HepG2 (cell line): Measurements from ENCODE around the gene JAKMIP3. TPM values are rescaled to one million over a fixed set of nuclear protein-coding genes. Genes with fewer than 3 reads are reported as not detected.

Source experiments
- ATAC-seq: fragments of 200-7000 bp; cut with Tn5 transposase; 3 replicates; pipeline ENCODE4 v1.9.1; 2020; ENCODE audit warnings: mild to moderate bottlenecking, moderate library complexity
- BruUV-seq: library from RNA; stranded (reverse); fragments of 400-500 nt; replicated peaks from 2 replicates; lab custom pipeline; 2021; lab: Mats Ljungman, UMichigan
- CTCF ChIA-PET: fragments of 300-600 bp; formaldehyde crosslinking; extraction: SDS; loops from one replicate; lab custom pipeline; 2021; ENCODE audit warnings: low total read pairs, inconsistent platforms, low intra/inter-chr PET ratio; lab: Yijun Ruan, JAX
- POLR2A ChIA-PET: fragments of 350-600 bp; sonication (Branson Sonifier 250); formaldehyde crosslinking; loops from one replicate; lab custom pipeline; 2020; ENCODE audit warnings: antibody characterized with exemption, inconsistent platforms; lab: Yijun Ruan, JAX
- DNase-seq: peaks from one replicate; pipeline ENCODE4 v3.0.0-alpha.2; 2015; ENCODE audit warnings: low spot score
- FAIRE-seq: peaks from 3 replicates; lab custom pipeline; 2011; peaks lifted over from hg19 to GRCh38; lab: Jason Lieb, UNC
- H2AFZ ChIP-seq: one replicate; pipeline ENCODE4 v1.6.1; 2011; ENCODE audit warnings: low read length, inconsistent platforms
- H3K27ac ChIP-seq: fragments of 300-600 bp; 3 replicates; pipeline ENCODE4 v1.8.0; 2011; ENCODE audit warnings: mixed run types, mild to moderate bottlenecking, mixed read lengths, low read length, inconsistent platforms; ENCODE audit not compliant: insufficient read depth; ENCODE audit errors: extremely low read length
- H3K27me3 ChIP-seq, 2 experiments: fragments of 200-600 bp in 1 of 2; 2 replicates in 1 of 2; 3 replicates in 1 of 2; pipeline versions ENCODE4 v1.6.0 to v1.8.0; 2011; ENCODE audit warnings: low read length in 2 of 2, mild to moderate bottlenecking in 2 of 2, moderate library complexity in 2 of 2, inconsistent platforms in 1 of 2; ENCODE audit not compliant: insufficient read depth in 2 of 2, control insufficient read depth in 1 of 2
- H3K36me3 ChIP-seq, 2 experiments: fragments of 200-600 bp in 1 of 2; replicated peaks in 1 of 2; 2 replicates in 1 of 2; 3 replicates in 1 of 2; pipeline versions ENCODE4 v1.5.1 to v1.8.0; 2011; ENCODE audit warnings: low read length in 2 of 2, inconsistent platforms in 1 of 2; ENCODE audit not compliant: insufficient read depth in 2 of 2, control insufficient read depth in 1 of 2
- H3K4me1 ChIP-seq: 2 replicates; pipeline ENCODE4 v1.5.1; 2012; ENCODE audit warnings: low read length, inconsistent platforms; ENCODE audit not compliant: insufficient read depth
- H3K4me2 ChIP-seq: 2 replicates; pipeline ENCODE4 v1.6.0; 2011; ENCODE audit warnings: low read depth, low read length, inconsistent platforms
- H3K4me3 ChIP-seq, 3 experiments: fragments of 200-600 bp in 1 of 3; sonication (generic), shearing (Covaris generic) in 1 of 3; replicated peaks in 1 of 3; 2 replicates each; pipeline ENCODE4 v1.5.1; 2011 to 2016; ENCODE audit warnings: low read length in 3 of 3, inconsistent platforms in 2 of 3, low read depth in 2 of 3, mild to moderate bottlenecking in 2 of 3, control low read depth in 1 of 3, mixed read lengths in 1 of 3; ENCODE audit not compliant: insufficient read depth in 1 of 3
- H3K79me2 ChIP-seq: one replicate; pipeline ENCODE4 v1.6.1; 2011; ENCODE audit warnings: low read length, inconsistent platforms; ENCODE audit not compliant: insufficient read depth
- H3K9ac ChIP-seq: 2 replicates; pipeline ENCODE4 v1.6.0; 2011; ENCODE audit warnings: mild to moderate bottlenecking, low read depth, low read length, inconsistent platforms; ENCODE audit not compliant: insufficient read depth
- H3K9me3 ChIP-seq: 2 replicates; pipeline ENCODE4 v1.5.1; 2012; ENCODE audit warnings: mild to moderate bottlenecking, low read length
- H4K20me1 ChIP-seq: 2 replicates; pipeline ENCODE4 v1.6.0; 2011; ENCODE audit warnings: inconsistent platforms, mild to moderate bottlenecking, low read length, moderate library complexity; ENCODE audit not compliant: insufficient read depth
- ATF4 ChIP-seq, 2 experiments: fragments of 450-650 bp in 1 of 2; sonication (generic) in 1 of 2; formaldehyde crosslinking; IDR thresholded peaks; 2 replicates each; pipeline versions ENCODE4 v1.5.0 to v1.8.0; 2020 to 2022; ENCODE audit warnings: mild to moderate bottlenecking in 1 of 2, missing genetic modification reagents in 1 of 2
- CEBPB ChIP-seq: IDR thresholded peaks from 2 replicates; pipeline ENCODE4 v1.6.1; 2011; ENCODE audit warnings: low read depth, low read length, improper control_type of control experiment, borderline replicate concordance
- CEBPG ChIP-seq: IDR thresholded peaks from 2 replicates; pipeline ENCODE4 v1.6.1; 2016
- CSRNP2 ChIP-seq: sonication (generic); formaldehyde crosslinking; conservative IDR thresholded peaks from 2 replicates; pipeline ENCODE4 v1.8.0; 2022; ENCODE audit warnings: low read depth, missing genetic modification reagents
- HDAC6 ChIP-seq: fragments of 200-600 bp; sonication (generic); IDR thresholded peaks from 2 replicates; pipeline ENCODE4 v1.7.0; 2017; ENCODE audit warnings: mild to moderate bottlenecking, antibody characterized with exemption, low read length, low read depth
- IKZF1 ChIP-seq: fragments of 450-650 bp; IDR thresholded peaks from 2 replicates; pipeline ENCODE4 v1.7.1; 2016
- KLF9 ChIP-seq: IDR thresholded peaks from 2 replicates; pipeline ENCODE4 v1.6.1; 2016; ENCODE audit warnings: low read depth
- MAFK ChIP-seq, 2 experiments: IDR thresholded peaks in 1 of 2; conservative IDR thresholded peaks in 1 of 2; 2 replicates each; pipeline ENCODE4 v1.6.1; 2011; ENCODE audit warnings: improper control_type of control experiment in 2 of 2, low read length in 2 of 2
- SMAD1 ChIP-seq: sonication (generic); formaldehyde crosslinking; IDR thresholded peaks from 2 replicates; pipeline ENCODE4 v1.4.0; 2020; ENCODE audit warnings: missing genetic modification reagents, low read depth, mild to moderate bottlenecking, borderline replicate concordance
- SMYD3 ChIP-seq: sonication (generic); formaldehyde crosslinking; IDR thresholded peaks from 2 replicates; pipeline ENCODE4 v1.8.1; 2023; ENCODE audit warnings: mild to moderate bottlenecking, missing genetic modification reagents
- SP2 ChIP-seq: sonication (generic); formaldehyde crosslinking; IDR thresholded peaks from 2 replicates; pipeline ENCODE4 v1.5.1; 2020; ENCODE audit warnings: mild to moderate bottlenecking, missing genetic modification reagents
- YEATS4 ChIP-seq: sonication (generic); formaldehyde crosslinking; IDR thresholded peaks from 2 replicates; pipeline ENCODE4 v1.4.0; 2020; ENCODE audit warnings: missing genetic modification reagents, borderline replicate concordance
- ZFX ChIP-seq: sonication (generic); formaldehyde crosslinking; IDR thresholded peaks from 2 replicates; pipeline ENCODE4 v1.4.0; 2020; ENCODE audit warnings: mild to moderate bottlenecking, low read depth, missing genetic modification reagents, moderate library complexity
- ZNF136 ChIP-seq: sonication (generic); formaldehyde crosslinking; IDR thresholded peaks from 2 replicates; pipeline ENCODE4 v1.8.1; 2022; ENCODE audit warnings: low read depth, mild to moderate bottlenecking, moderate library complexity, missing genetic modification reagents
- ZNF331 ChIP-seq: sonication (generic); formaldehyde crosslinking; IDR thresholded peaks from 2 replicates; pipeline ENCODE4 v1.4.0; 2020; ENCODE audit warnings: missing genetic modification reagents
- ZNF33A ChIP-seq: sonication (generic); formaldehyde crosslinking; IDR thresholded peaks from 2 replicates; pipeline ENCODE4 v1.5.1; 2020; ENCODE audit warnings: missing genetic modification reagents, mild to moderate bottlenecking, moderate library complexity, borderline replicate concordance
- ZNF589 ChIP-seq: sonication (generic); formaldehyde crosslinking; conservative IDR thresholded peaks from 2 replicates; pipeline ENCODE4 v1.8.0; 2022; ENCODE audit warnings: mild to moderate bottlenecking, moderate library complexity, missing genetic modification reagents
- ZNF761 ChIP-seq: sonication (generic); formaldehyde crosslinking; conservative IDR thresholded peaks from 2 replicates; pipeline ENCODE4 v1.4.0; 2020; ENCODE audit warnings: mild to moderate bottlenecking, missing genetic modification reagents
- WGBS: methylation state at CpG from one replicate; pipeline ENCODE4 v1.1.6; 2017; ENCODE audit warnings: low lambda C conversion rate; 5-methylcytosine and 5-hydroxymethylcytosine counted together
- in situ Hi-C: cut with HindIII; loops from 2 replicates; pipeline ENCODE4 v1.10.0; 2017; ENCODE audit warnings: low pct_unique_long_range_greater_than_20kb; ENCODE audit not compliant: extremely low pct_ligation_motif_present
- intact Hi-C: fragments of 100-400 bp; cut with micrococcal nuclease; formaldehyde crosslinking; loops from one replicate; pipeline ENCODE4 v1.10.0; 2022; ENCODE audit not compliant: unreplicated experiment
- polyA plus RNA-seq, 8 experiments: library from polyadenylated mRNA; depleted of rRNA in 3 of 8; stranded (reverse) in 7 of 8; unstranded in 1 of 8; fragments of >200 nt; fragmentation: Illumina TruSeq in 4 of 8; extraction: Trizol in 4 of 8; gene quantifications; 2 replicates each; pipeline versions ENCODE4 v1.2.1 to v1.2.3, GENCODE V29; 2011 to 2016; ENCODE audit warnings: low read depth in 4 of 8, missing spikeins in 1 of 8, mixed read lengths in 1 of 8; ENCODE audit not compliant: insufficient read depth in 1 of 8
- total RNA-seq, 5 experiments: library from RNA; depleted of rRNA; stranded (reverse); fragments of >200 nt; fragmentation: Illumina TruSeq; extraction: Trizol; gene quantifications; 2 replicates each; pipeline ENCODE4 v1.2.3, GENCODE V29; 2016; ENCODE audit warnings: low read depth in 1 of 5
- TF ChIP-seq, protein P1 (sequence below): sonication (generic); formaldehyde crosslinking; IDR thresholded peaks from 2 replicates; pipeline ENCODE4 v1.4.0; 2020; ENCODE audit warnings: missing genetic modification reagents
- TF ChIP-seq, protein P2 (sequence below): sonication (generic); formaldehyde crosslinking; IDR thresholded peaks from 2 replicates; pipeline ENCODE4 v1.5.0; 2020; ENCODE audit warnings: missing genetic modification reagents

Gene JAKMIP3
- total and polyA plus RNA-seq, 2 of the 13 experiments (the other 11 are each of a cell fraction or from before 2014, with no cell fraction given), result 0.03 to 0.11 TPM

GRCh38 chr10:132064082-132064755 is 1.5 kb upstream of the JAKMIP3 start:
- Histone ChIP-seq H3K9me3 (no peaks in the 10 kb centered on the region), H4K20me1 (no peaks in the 10 kb centered on the region), H3K4me1 (peaks cover 22% of the 10 kb centered on the region), H3K79me2 (no peaks in the 10 kb centered on the region), H3K4me3 (no peak overlapping the region)
- ChIA-PET CTCF (no interaction called here), POLR2A (no interaction called here)
- no peak for DNase-seq
- in situ Hi-C loops, result no loop called here
- FAIRE-seq, result no peak
- BruUV-seq, result no TSS peak
- 77% methylated on average over 27 of the region's 30 CpGs for WGBS
- TF ChIP-seq CEBPB, result peak; percentile 40; the same call in 1 of the 2 replicates
- TF ChIP-seq SMAD1 (CRISPR knock-in tag), result no peak
- TF ChIP-seq SMYD3 (CRISPR knock-in tag), result no peak
- no peak for TF ChIP-seq IKZF1
- TF ChIP-seq, protein P1, sequence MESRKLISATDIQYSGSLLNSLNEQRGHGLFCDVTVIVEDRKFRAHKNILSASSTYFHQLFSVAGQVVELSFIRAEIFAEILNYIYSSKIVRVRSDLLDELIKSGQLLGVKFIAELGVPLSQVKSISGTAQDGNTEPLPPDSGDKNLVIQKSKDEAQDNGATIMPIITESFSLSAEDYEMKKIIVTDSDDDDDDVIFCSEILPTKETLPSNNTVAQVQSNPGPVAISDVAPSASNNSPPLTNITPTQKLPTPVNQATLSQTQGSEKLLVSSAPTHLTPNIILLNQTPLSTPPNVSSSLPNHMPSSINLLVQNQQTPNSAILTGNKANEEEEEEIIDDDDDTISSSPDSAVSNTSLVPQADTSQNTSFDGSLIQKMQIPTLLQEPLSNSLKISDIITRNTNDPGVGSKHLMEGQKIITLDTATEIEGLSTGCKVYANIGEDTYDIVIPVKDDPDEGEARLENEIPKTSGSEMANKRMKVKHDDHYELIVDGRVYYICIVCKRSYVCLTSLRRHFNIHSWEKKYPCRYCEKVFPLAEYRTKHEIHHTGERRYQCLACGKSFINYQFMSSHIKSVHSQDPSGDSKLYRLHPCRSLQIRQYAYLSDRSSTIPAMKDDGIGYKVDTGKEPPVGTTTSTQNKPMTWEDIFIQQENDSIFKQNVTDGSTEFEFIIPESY (CRISPR knock-in tag), result peak; percentile 91; the same call in 1 of the 2 replicates
- no peak for TF ChIP-seq ZNF761 (CRISPR knock-in tag)
- TF ChIP-seq CEBPG (CRISPR knock-in tag), result 0 out of 2 replicates have a peak, but pooled peaks have one; percentile 9
- TF ChIP-seq SP2 (CRISPR knock-in tag), result no peak
- TF ChIP-seq ATF4 (CRISPR knock-in tag; IDR thresholded peaks at IDR 0.05), result peak in 1 of 2 experiments; percentile 21; a peak in 1 of 4 replicates
- TF ChIP-seq CSRNP2, result no peak
- TF ChIP-seq, protein P2, sequence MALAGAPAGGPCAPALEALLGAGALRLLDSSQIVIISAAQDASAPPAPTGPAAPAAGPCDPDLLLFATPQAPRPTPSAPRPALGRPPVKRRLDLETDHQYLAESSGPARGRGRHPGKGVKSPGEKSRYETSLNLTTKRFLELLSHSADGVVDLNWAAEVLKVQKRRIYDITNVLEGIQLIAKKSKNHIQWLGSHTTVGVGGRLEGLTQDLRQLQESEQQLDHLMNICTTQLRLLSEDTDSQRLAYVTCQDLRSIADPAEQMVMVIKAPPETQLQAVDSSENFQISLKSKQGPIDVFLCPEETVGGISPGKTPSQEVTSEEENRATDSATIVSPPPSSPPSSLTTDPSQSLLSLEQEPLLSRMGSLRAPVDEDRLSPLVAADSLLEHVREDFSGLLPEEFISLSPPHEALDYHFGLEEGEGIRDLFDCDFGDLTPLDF, result no peak
- TF ChIP-seq MAFK (conservative IDR thresholded peaks at IDR 0.05 in 1 of 2, IDR thresholded peaks at IDR 0.05 in 1 of 2; ENCODE audit: low read length in 2 of 2), result no peak
- no peak for TF ChIP-seq ZNF33A (CRISPR knock-in tag)
- TF ChIP-seq ZNF589 (CRISPR knock-in tag), result no peak
- TF ChIP-seq ZNF331 (CRISPR knock-in tag), result no peak
- TF ChIP-seq ZNF136, result no peak
- TF ChIP-seq YEATS4 (CRISPR knock-in tag), result no peak
- no peak for TF ChIP-seq HDAC6
- TF ChIP-seq ZFX, result no peak
- TF ChIP-seq KLF9 (CRISPR knock-in tag), result no peak
- TF ChIP-seq, all 625 proteins: peak for 4
- Histone ChIP-seq H3K9ac (no peak overlapping the region), H3K27ac (no peak overlapping the region), H3K36me3 (no peaks in the 10 kb centered on the region), H3K4me2 (no peak overlapping the region), H3K27me3 (peaks cover 5 to 48% of the 10 kb centered on the region in 2 experiments), H2AFZ (no peak overlapping the region)
- no peak for ATAC-seq
- intact Hi-C loops, result no loop called here
